Stimulated activated CD8-positive, alpha-beta memory T cell treated with anti-CD3 and anti-CD28 coated beads, Interleukin-15, amount 100 ng/mL, for 48 hours (primary cell): Measurements from ENCODE around the gene MAP3K2.

Experiments
- DNase-seq, 2 donors: peaks; one replicate each; pipeline ENCODE4 v3.0.0-alpha.2; 2020; ENCODE audit warnings: low read depth in 2 of 2

Gene MAP3K2

GRCh38 chr2:127293748-127294562, 93.8 kb downstream of the MAP3K2 start, which contains the start of gene ERCC3:
ERCC3 (minus strand) TSS chr2:127294144; CDS start chr2:127294081, 63 bp downstream.
- peak; percentile 82 to 87 for DNase-seq

GRCh38 chr2:127293386-127293747, 94.4 kb downstream of the MAP3K2 start:
- no peak for DNase-seq

- DNase-seq, result no peak
These were observed 99.5 kb downstream of the MAP3K2 start for GRCh38 chr2:127288274-127288673.

GRCh38 chr2:127283275-127283674, 104.5 kb downstream of the MAP3K2 start:
- DNase-seq, result no peak

GRCh38 chr2:127280693-127281092, 107.1 kb downstream of the MAP3K2 start:
- DNase-seq, result no peak

- DNase-seq, result no peak
These were observed 108.0 kb downstream of the MAP3K2 start for GRCh38 chr2:127279781-127280180.

GRCh38 chr2:127278959-127279358, 108.8 kb downstream of the MAP3K2 start:
- no peak for DNase-seq

- DNase-seq, result no peak
These were observed 110.7 kb downstream of the MAP3K2 start for GRCh38 chr2:127277028-127277427.

GRCh38 chr2:127275789-127276188, 112.0 kb downstream of the MAP3K2 start:
- DNase-seq, result no peak

- DNase-seq, result no peak
These were observed 112.4 kb downstream of the MAP3K2 start for GRCh38 chr2:127275356-127275755.

- no peak for DNase-seq
These were observed 117.1 kb downstream of the MAP3K2 start for GRCh38 chr2:127270663-127271062.

GRCh38 chr2:127261804-127262406, 125.9 kb downstream of the MAP3K2 start:
- DNase-seq, result no peak

- no peak for DNase-seq
These were observed 128.4 kb downstream of the MAP3K2 start for GRCh38 chr2:127259355-127259754.

GRCh38 chr2:127256866-127257265, 130.9 kb downstream of the MAP3K2 start:
- DNase-seq, result no peak

GRCh38 chr2:127256381-127256780, 131.4 kb downstream of the MAP3K2 start:
- DNase-seq, result no peak

- DNase-seq, result no peak
These were observed 132.1 kb downstream of the MAP3K2 start for GRCh38 chr2:127255721-127256120.

- no peak for DNase-seq
These were observed 132.6 kb downstream of the MAP3K2 start for GRCh38 chr2:127255146-127255545.

GRCh38 chr2:127254386-127254981, 133.3 kb downstream of the MAP3K2 start:
- DNase-seq, result no peak
